H9 (cell line): ENCODE data around the gene KRT28. TPM values are rescaled to one million over a fixed set of nuclear protein-coding genes. Genes with fewer than 3 reads are reported as not detected.

Experiments used
- DNase-seq: peaks from one replicate; pipeline ENCODE4 v3.0.0-alpha.2; 2017
- H2AFZ ChIP-seq: one replicate; pipeline ENCODE4 v1.6.1; 2013; ENCODE audit warnings: mild to moderate bottlenecking, low read length, control low read depth, moderate library complexity
- H2AK5ac ChIP-seq: 2 replicates; pipeline ENCODE4 v1.6.1; 2013; ENCODE audit warnings: low read length, control low read depth, mixed read lengths; ENCODE audit not compliant: insufficient read length
- H2BK120ac ChIP-seq: one replicate; pipeline ENCODE4 v1.6.1; 2013; ENCODE audit warnings: low read depth, mild to moderate bottlenecking, low read length, control low read depth, inconsistent platforms; ENCODE audit not compliant: poor library complexity, severe bottlenecking
- H2BK12ac ChIP-seq: 2 replicates; pipeline ENCODE4 v1.6.1; 2013; ENCODE audit warnings: low read length, control low read depth, mixed read lengths, low read depth; ENCODE audit not compliant: insufficient read length
- H2BK15ac ChIP-seq: 2 replicates; pipeline ENCODE4 v1.6.1; 2013; ENCODE audit warnings: low read depth, low read length, control low read depth
- H2BK20ac ChIP-seq: one replicate; pipeline ENCODE4 v1.6.1; 2013; ENCODE audit warnings: low read depth, mild to moderate bottlenecking, low read length, control low read depth, inconsistent platforms; ENCODE audit not compliant: poor library complexity, severe bottlenecking
- H2BK5ac ChIP-seq: 2 replicates; pipeline ENCODE4 v1.6.1; 2013; ENCODE audit warnings: low read length, control low read depth, mixed read lengths; ENCODE audit not compliant: insufficient read length
- H3K14ac ChIP-seq: 2 replicates; pipeline ENCODE4 v1.6.1; 2013; ENCODE audit warnings: low read length, control low read depth; ENCODE audit not compliant: insufficient read depth
- H3K18ac ChIP-seq: 2 replicates; pipeline ENCODE4 v1.6.1; 2013; ENCODE audit warnings: low read depth, mild to moderate bottlenecking, mixed read lengths, low read length, control low read depth; ENCODE audit not compliant: insufficient read length
- H3K23ac ChIP-seq: 2 replicates; pipeline ENCODE4 v1.6.1; 2013; ENCODE audit warnings: low read length, control low read depth, mixed read lengths, low read depth; ENCODE audit not compliant: insufficient read length
- H3K23me2 ChIP-seq: 2 replicates; pipeline ENCODE4 v1.6.1; 2013; ENCODE audit warnings: low read depth, mild to moderate bottlenecking, mixed read lengths, low read length, control low read depth; ENCODE audit not compliant: insufficient read length, poor library complexity, severe bottlenecking
- H3K27ac ChIP-seq: 2 replicates; pipeline ENCODE4 v1.5.1; 2013; ENCODE audit warnings: low read length, control low read depth, mixed read lengths, low read depth; ENCODE audit not compliant: insufficient read length
- H3K27me3 ChIP-seq: 2 replicates; pipeline ENCODE4 v1.6.1; 2013; ENCODE audit warnings: low read length, control low read depth, inconsistent platforms; ENCODE audit not compliant: insufficient read depth
- H3K4ac ChIP-seq: 2 replicates; pipeline ENCODE4 v1.6.1; 2013; ENCODE audit warnings: low read depth, mild to moderate bottlenecking, control low read depth, inconsistent platforms, low read length, moderate library complexity
- H3K4me1 ChIP-seq: 2 replicates; pipeline ENCODE4 v1.6.1; 2013; ENCODE audit warnings: low read length, control low read depth, inconsistent platforms; ENCODE audit not compliant: insufficient read depth
- H3K4me2 ChIP-seq: 2 replicates; pipeline ENCODE4 v1.6.1; 2013; ENCODE audit warnings: low read length, control low read depth, mixed read lengths; ENCODE audit not compliant: insufficient read length, insufficient read depth
- H3K56ac ChIP-seq: 2 replicates; pipeline ENCODE4 v1.6.1; 2013; ENCODE audit warnings: low read depth, mild to moderate bottlenecking, mixed read lengths, low read length, control low read depth; ENCODE audit not compliant: insufficient read length
- H3K79me1 ChIP-seq: 2 replicates; pipeline ENCODE4 v1.6.1; 2013; ENCODE audit warnings: low read depth, mild to moderate bottlenecking, moderate library complexity, low read length, control low read depth, inconsistent platforms; ENCODE audit not compliant: insufficient read depth, poor library complexity, severe bottlenecking
- H3K79me2 ChIP-seq: 2 replicates; pipeline ENCODE4 v1.6.1; 2013; ENCODE audit warnings: low read length, control low read depth, inconsistent platforms; ENCODE audit not compliant: insufficient read depth
- H3K9ac ChIP-seq: 2 replicates; pipeline ENCODE4 v1.6.1; 2013; ENCODE audit warnings: low read length, control low read depth, mixed read lengths; ENCODE audit not compliant: insufficient read length; ENCODE audit errors: extremely low read depth
- H3K9me3 ChIP-seq: one replicate; pipeline ENCODE4 v1.6.1; 2013; ENCODE audit warnings: low read depth, low read length, inconsistent platforms; ENCODE audit not compliant: control insufficient read depth
- H3T11ph ChIP-seq: one replicate; pipeline ENCODE4 v1.6.1; 2013; ENCODE audit warnings: mild to moderate bottlenecking, low read length, control low read depth, inconsistent platforms
- H4K20me1 ChIP-seq: one replicate; pipeline ENCODE4 v1.6.1; 2013; ENCODE audit not compliant: control insufficient read depth, insufficient read length, insufficient read depth
- H4K5ac ChIP-seq: 2 replicates; pipeline ENCODE4 v1.6.1; 2013; ENCODE audit warnings: low read depth, mild to moderate bottlenecking, mixed read lengths, low read length, control low read depth; ENCODE audit not compliant: insufficient read length
- H4K8ac ChIP-seq: replicated peaks from 2 replicates; pipeline ENCODE4 v1.6.1; 2013; ENCODE audit warnings: low read length, control low read depth, mixed read lengths, low read depth; ENCODE audit not compliant: insufficient read length
- H4K91ac ChIP-seq: 2 replicates; pipeline ENCODE4 v1.6.1; 2013; ENCODE audit warnings: low read depth, mild to moderate bottlenecking, moderate library complexity, mixed read lengths, low read length, control low read depth; ENCODE audit not compliant: insufficient read length
- H3K27ac Mint-ChIP-seq, 3 experiments: 2 replicates in 2 of 3; 3 replicates in 1 of 3; pipeline ENCODE4 v1.8.0; 2020 to 2021; ENCODE audit warnings: mixed read lengths in 3 of 3, mild to moderate bottlenecking in 1 of 3, moderate library complexity in 1 of 3
- H3K27me3 Mint-ChIP-seq: 2 replicates; pipeline ENCODE4 v1.8.0; 2021; ENCODE audit warnings: low read depth, mild to moderate bottlenecking, moderate library complexity, mixed read lengths
- H3K36me3 Mint-ChIP-seq, 3 experiments: 2 replicates in 2 of 3; 3 replicates in 1 of 3; pipeline ENCODE4 v1.8.0; 2020 to 2021; ENCODE audit warnings: low read depth in 3 of 3, mixed read lengths in 3 of 3; ENCODE audit not compliant: insufficient read depth in 1 of 3
- H3K4me1 Mint-ChIP-seq, 2 experiments: 2 replicates each; pipeline ENCODE4 v1.8.0; 2020; ENCODE audit warnings: mixed read lengths in 2 of 2
- H3K4me3 Mint-ChIP-seq, 2 experiments: 2 replicates in 1 of 2; 3 replicates in 1 of 2; pipeline ENCODE4 v1.8.0; 2020 to 2021; ENCODE audit warnings: mild to moderate bottlenecking in 2 of 2, mixed read lengths in 2 of 2, moderate library complexity in 1 of 2
- H3K9me3 Mint-ChIP-seq, 2 experiments: 2 replicates in 1 of 2; 3 replicates in 1 of 2; pipeline ENCODE4 v1.8.0; 2020; ENCODE audit warnings: mild to moderate bottlenecking in 2 of 2, mixed read lengths in 2 of 2, moderate library complexity in 1 of 2
- WGBS: extraction: QIAGEN DNeasy Blood & Tissue Kit; methylation state at CpG from one replicate; pipeline ENCODE4 v1.1.7; 2013; ENCODE audit warnings: missing lambda C conversion rate, low lambda C conversion rate, mixed read lengths; ENCODE audit not compliant: insufficient read length; ENCODE audit errors: extremely low coverage; 5-methylcytosine and 5-hydroxymethylcytosine counted together
- total RNA-seq: library from RNA; stranded (reverse); gene quantifications from 2 replicates; pipeline ENCODE4 v1.2.1, GENCODE V29; 2021
- TF ChIP-seq, protein P1 (sequence below): fragments of 200-600 bp; sonication (generic); conservative IDR thresholded peaks from 3 replicates; pipeline ENCODE4 v1.8.0; 2021; ENCODE audit warnings: antibody characterized with exemption, mild to moderate bottlenecking

Gene KRT28
- total RNA-seq, 1 experiment from 2014 or later, result not detected

DNA sequence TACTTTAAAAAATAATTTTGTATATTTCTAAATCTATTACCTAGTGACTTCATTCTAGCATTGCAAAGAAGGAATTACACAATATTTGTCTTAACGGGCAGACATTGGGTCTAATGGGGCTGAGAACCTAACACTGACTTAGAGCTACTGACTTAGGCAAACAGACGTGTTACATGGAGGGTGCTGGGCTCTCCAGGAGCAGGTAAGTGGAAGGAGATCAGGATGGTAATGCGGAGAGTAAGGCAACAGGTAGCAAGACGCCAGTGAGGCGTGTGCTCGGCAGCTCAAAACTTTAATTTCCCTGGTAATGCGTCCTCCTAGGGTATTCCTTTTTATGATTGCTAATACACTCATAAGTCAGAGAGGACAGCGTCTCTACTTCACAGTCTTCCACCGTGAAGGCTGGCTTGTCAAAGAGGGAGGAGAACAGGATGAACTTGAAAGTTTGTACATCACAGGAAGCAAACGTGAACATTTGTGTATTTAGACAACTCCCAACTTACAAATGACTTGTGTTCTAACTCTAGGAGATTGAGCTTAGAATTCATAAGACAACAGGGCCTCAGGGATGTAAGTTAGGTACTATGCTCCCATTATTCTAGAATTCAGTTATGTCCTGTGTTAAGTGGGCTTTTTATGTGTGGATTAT lies 4.6 kb downstream of the KRT28 start:
- Histone ChIP-seq H2AFZ (no peak overlapping the region), H3K79me1 (no peaks in the 10 kb centered on the region), H3K23ac (no peak overlapping the region), H2AK5ac (no peak overlapping the region), H3K27ac (no peak overlapping the region), H3K14ac (no peak overlapping the region), H2BK120ac (no peak overlapping the region), H2BK12ac (no peak overlapping the region), H2BK15ac (no peak overlapping the region), H3K4me1 (no peaks in the 10 kb centered on the region), H3K4me2 (no peak overlapping the region), H3K23me2 (no peaks in the 10 kb centered on the region), H4K91ac (no peak overlapping the region), H3K4ac (no peak overlapping the region), H3T11ph (no peak overlapping the region), H4K8ac (no peak overlapping the region), H4K20me1 (no peaks in the 10 kb centered on the region), H3K9ac (no peak overlapping the region), H2BK5ac (no peak overlapping the region), H3K18ac (no peak overlapping the region), H3K79me2 (no peaks in the 10 kb centered on the region), H3K27me3 (no peaks in the 10 kb centered on the region), H3K9me3 (no peaks in the 10 kb centered on the region), H3K56ac (no peak overlapping the region), H2BK20ac (no peak overlapping the region), H4K5ac (no peak overlapping the region)
- Mint-ChIP-seq H3K4me1 (no peaks in the 10 kb centered on the region; a peak in 1 of 4 replicates), H3K27me3 (peaks cover 27% of the 10 kb centered on the region), H3K27ac (no peak overlapping the region), H3K9me3 (no peaks in the 10 kb centered on the region), H3K4me3 (no peak overlapping the region), H3K36me3 (no peaks in the 10 kb centered on the region)
- DNase-seq, result no peak
- WGBS, result no CpG with 5 or more reads among the region's 10 CpGs
- TF ChIP-seq, protein P1, sequence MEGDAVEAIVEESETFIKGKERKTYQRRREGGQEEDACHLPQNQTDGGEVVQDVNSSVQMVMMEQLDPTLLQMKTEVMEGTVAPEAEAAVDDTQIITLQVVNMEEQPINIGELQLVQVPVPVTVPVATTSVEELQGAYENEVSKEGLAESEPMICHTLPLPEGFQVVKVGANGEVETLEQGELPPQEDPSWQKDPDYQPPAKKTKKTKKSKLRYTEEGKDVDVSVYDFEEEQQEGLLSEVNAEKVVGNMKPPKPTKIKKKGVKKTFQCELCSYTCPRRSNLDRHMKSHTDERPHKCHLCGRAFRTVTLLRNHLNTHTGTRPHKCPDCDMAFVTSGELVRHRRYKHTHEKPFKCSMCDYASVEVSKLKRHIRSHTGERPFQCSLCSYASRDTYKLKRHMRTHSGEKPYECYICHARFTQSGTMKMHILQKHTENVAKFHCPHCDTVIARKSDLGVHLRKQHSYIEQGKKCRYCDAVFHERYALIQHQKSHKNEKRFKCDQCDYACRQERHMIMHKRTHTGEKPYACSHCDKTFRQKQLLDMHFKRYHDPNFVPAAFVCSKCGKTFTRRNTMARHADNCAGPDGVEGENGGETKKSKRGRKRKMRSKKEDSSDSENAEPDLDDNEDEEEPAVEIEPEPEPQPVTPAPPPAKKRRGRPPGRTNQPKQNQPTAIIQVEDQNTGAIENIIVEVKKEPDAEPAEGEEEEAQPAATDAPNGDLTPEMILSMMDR, result no peak
